Measurements from ENCODE around the gene CES2.
A peak's percentile ranks its signal among the peaks of the same experiment; 100 is the strongest.

Gene CES2

DNA sequence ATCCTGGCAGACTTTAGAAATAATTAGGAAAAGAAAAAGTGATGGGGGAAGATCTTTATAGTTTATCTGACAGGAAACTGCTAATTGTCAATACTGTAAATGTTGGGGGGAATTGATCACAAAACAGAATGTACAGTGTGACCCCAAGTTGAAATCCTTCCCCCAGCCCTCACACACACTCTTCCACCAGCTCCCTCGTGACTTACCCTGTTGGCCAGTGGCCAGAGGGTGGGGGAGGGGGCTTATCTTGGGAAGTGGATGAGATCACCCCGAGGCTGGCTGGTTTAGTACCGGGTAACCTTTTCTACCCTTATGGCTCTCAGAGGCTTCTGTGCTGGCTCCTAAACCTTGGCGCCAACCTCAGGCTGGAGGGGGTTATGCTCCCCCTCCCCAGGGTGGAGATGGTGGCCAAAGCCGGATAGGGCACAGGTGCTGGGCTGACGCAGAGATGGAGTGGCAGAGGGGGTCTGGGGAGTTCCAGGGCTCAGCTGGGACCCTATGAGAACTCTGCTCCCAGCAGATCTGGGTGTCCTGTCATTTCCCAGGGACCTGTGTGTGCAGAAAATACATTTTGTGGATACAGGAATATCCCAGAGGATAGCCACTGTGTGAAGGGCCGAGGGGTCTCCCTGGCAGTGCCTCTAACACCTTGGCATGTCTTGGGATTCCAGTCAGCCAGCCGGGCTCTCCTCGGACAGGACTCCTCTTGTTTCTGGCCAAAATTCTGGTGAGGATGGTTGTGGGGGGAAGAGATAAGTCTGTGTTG lies 35.2 kb upstream of the CES2 start:
- TF ChIP-seq Cebpa-rat (IDR thresholded peaks at IDR 0.05): no peak
- Histone ChIP-seq H3K4me1 (peaks cover 32 to 73% (median 68%) of the 10 kb centered on the region in 10 experiments), H3K36me3 (no peaks in the 10 kb centered on the region), H3K27ac (peak overlapping the region in 5 of 11 experiments; percentile 14 to 35 (median 21); a peak in 4 of 22 replicates), H3K27me3 (no peaks in the 10 kb centered on the region), H3K9me3 (replicated peaks in 1 of 11) (no peaks in the 10 kb centered on the region), H3K9ac (peak overlapping the region in 6 of 11 experiments; percentile 19 to 52 (median 30); a peak in 6 of 22 replicates), H4K20me1 (peaks cover 0 to 8% (median 0%) of the 10 kb centered on the region in 11 experiments; a peak in 4 of 22 replicates), H3K4me2 (peak overlapping the region; percentile 24 to 90 (median 62)), H3K4me3 (no peak overlapping the region)

DNA sequence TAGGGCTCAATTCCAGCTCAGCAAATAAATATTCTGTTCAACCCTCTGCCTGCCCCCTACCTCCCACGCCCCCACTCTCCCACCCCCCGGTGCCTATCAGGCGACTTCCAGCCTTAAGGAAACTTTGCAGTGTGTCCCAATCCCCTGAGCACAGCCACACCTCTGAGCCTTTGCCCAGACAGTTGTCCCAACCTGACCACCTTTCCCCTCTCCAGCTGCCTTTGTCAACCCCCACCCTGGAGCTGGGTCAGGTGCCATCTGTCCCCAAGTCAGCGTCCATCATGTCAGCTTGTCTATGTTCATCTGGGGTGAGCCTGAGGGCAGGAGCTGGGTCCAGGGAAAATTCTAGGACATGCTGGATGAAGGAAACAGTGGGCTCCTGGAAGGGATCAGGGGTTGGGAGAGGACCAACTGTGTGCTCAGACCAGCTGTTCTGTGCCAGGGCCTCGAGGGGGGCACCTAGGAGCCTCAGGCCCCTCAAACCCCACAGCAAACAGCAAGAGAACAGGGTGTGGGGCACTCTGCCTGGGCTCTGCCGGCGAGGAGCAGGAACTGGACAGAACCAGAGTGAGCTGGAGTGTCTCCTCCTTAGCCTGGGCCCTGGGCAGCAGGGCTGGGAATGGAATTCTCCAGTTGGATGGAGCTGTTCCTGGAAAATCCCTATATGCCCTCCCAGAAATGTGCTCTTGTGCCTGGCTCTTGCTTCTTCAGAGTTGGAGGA lies 34.4 kb upstream of the CES2 start:
- peak overlapping the region in 6 of 11 experiments; percentile 32 to 90 (median 76); a peak in 8 of 22 replicates for H3K4me2 ChIP-seq
- peaks cover 0 to 4% (median 0%) of the 10 kb centered on the region in 11 experiments; a peak in 3 of 22 replicates for H4K20me1 ChIP-seq
- H3K27ac ChIP-seq: no peak overlapping the region
- H3K9ac ChIP-seq: no peak overlapping the region; a peak in 1 of 22 replicates
- H3K27me3 ChIP-seq: no peaks in the 10 kb centered on the region
- H3K4me1 ChIP-seq: peaks cover 32 to 73% (median 67%) of the 10 kb centered on the region in 10 experiments
- H3K4me3 ChIP-seq: no peak overlapping the region
- no peaks in the 10 kb centered on the region for H3K9me3 ChIP-seq (replicated peaks in 1 of 11)
- no peak for TF ChIP-seq Cebpa-rat (IDR thresholded peaks at IDR 0.05)
- no peaks in the 10 kb centered on the region for H3K36me3 ChIP-seq

DNA sequence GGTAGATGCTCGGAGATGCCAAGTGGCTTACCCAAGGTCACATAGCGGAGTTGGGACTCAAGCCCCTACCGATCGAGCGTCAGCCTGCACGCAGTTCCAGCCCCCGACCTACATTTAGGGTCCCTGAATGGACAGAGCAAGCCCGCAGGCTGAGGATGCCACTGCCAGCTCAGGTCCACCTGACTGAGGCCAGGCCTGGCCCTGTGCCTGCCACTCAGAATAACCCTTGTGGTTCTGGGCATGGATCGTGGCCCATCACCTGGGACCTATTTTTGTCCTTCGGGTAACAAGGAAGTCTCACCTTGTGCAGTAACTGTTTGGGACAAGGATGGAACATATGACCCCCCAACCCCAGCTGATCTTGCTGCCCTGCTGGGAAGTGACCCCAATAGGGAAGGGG lies 33.7 kb upstream of the CES2 start:
- Histone ChIP-seq H3K9me3 (replicated peaks in 1 of 11) (no peaks in the 10 kb centered on the region), H4K20me1 (no peaks in the 10 kb centered on the region), H3K27ac (no peak overlapping the region), H3K4me3 (no peak overlapping the region), H3K4me1 (peaks cover 32 to 69% (median 63%) of the 10 kb centered on the region in 10 experiments), H3K27me3 (no peaks in the 10 kb centered on the region), H3K9ac (no peak overlapping the region), H3K4me2 (peak overlapping the region in 8 of 11 experiments; percentile 12 to 90 (median 35); a peak in 9 of 22 replicates), H3K36me3 (no peaks in the 10 kb centered on the region)
- no peak for TF ChIP-seq Cebpa-rat (IDR thresholded peaks at IDR 0.05)

- TF ChIP-seq Cebpa-rat (IDR thresholded peaks at IDR 0.05): no peak
- peak overlapping the region; percentile 45 to 90 (median 63) for H3K4me2 ChIP-seq
Measured at GRCh38 chr16:66902648-66903543, 32.4 kb upstream of the CES2 start.

DNA sequence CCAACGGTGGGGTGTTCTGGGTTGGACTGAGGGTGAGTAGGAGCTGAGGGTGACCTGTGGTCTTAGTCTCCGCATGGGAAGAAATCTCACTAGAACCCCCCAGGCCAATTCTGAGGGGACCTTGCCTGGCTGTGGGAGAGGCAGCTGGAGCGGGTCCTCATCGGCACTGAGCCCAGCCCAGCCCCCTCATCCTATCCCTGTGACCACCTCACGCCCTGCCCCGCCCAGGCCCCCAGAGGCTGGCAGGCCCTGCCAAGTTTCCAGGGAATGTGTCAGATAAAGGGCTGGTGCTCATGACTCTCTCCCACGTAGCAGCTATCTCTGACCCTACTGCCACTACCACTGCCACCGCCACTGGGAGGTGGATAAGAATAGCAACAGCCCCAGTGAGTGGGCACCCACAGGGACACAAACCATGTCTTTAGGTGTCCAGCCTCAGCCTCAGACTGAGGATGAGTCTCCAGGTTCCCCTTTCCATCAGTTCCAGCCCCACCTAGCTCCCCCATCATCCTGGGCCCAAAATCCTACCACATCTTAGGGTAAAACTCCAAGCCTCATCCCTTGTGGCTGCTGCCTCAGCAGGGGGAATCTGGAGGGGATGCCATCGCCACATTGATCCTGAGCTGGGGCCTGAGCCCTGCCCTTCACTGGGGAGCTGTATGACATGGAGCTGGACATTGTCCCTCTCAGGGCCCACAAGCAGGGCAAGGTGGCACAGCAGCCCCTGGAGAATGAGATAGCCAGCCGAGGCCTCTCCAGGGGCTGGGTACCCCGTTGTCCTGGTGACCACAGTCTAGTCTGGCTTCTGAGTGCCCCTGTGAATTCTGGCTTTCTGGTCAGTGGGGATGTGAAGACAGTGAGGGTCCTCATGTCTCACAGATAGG lies 31.5 kb upstream of the CES2 start:
- Histone ChIP-seq H3K9me3 (replicated peaks in 1 of 11) (no peaks in the 10 kb centered on the region), H3K4me3 (0 out of 20 replicates have a peak overlapping the region, but pooled peaks of 1 of the 10 experiments have one; percentile 11), H3K9ac (peak overlapping the region in 4 of 11 experiments; percentile 37 to 59 (median 42); a peak in 6 of 22 replicates), H3K27ac (peak overlapping the region in 5 of 11 experiments; percentile 0 to 61 (median 59); a peak in 7 of 22 replicates), H3K4me2 (peak overlapping the region; percentile 45 to 90 (median 63)), H3K36me3 (no peaks in the 10 kb centered on the region), H4K20me1 (no peaks in the 10 kb centered on the region; a peak in 2 of 22 replicates), H3K27me3 (no peaks in the 10 kb centered on the region), H3K4me1 (peaks cover 32 to 83% (median 63%) of the 10 kb centered on the region in 10 experiments)
- TF ChIP-seq Cebpa-rat (IDR thresholded peaks at IDR 0.05): no peak

More at GRCh38 chr16:66902648-66903543, 32.4 kb upstream of the CES2 start:
- peak overlapping the region in 4 of 11 experiments; percentile 52 to 61 (median 60); a peak in 9 of 22 replicates for H3K27ac ChIP-seq
- H3K36me3 ChIP-seq: no peaks in the 10 kb centered on the region
- no peaks in the 10 kb centered on the region for H3K27me3 ChIP-seq
- peaks cover 32 to 74% (median 63%) of the 10 kb centered on the region in 10 experiments for H3K4me1 ChIP-seq
- peak overlapping the region in 4 of 11 experiments; percentile 37 to 59 (median 42); a peak in 6 of 22 replicates for H3K9ac ChIP-seq
- H4K20me1 ChIP-seq: no peaks in the 10 kb centered on the region; a peak in 2 of 22 replicates
- H3K9me3 ChIP-seq (replicated peaks in 1 of 11): no peaks in the 10 kb centered on the region
- H3K4me3 ChIP-seq: 0 out of 20 replicates have a peak overlapping the region, but pooled peaks of 1 of the 10 experiments have one; percentile 11

GRCh38 chr16:66904428-66904845 lies 30.9 kb upstream of the CES2 start:
- H3K9ac ChIP-seq: peak overlapping the region in 1 of 11 experiments; percentile 13; a peak in 1 of 22 replicates
- no peak for TF ChIP-seq Cebpa-rat (IDR thresholded peaks at IDR 0.05)
- peak overlapping the region in 10 of 11 experiments; percentile 45 to 90 (median 66); a peak in 16 of 22 replicates for H3K4me2 ChIP-seq
- H3K9me3 ChIP-seq (replicated peaks in 1 of 11): no peaks in the 10 kb centered on the region
- H3K4me1 ChIP-seq: peaks cover 28 to 80% (median 61%) of the 10 kb centered on the region in 10 experiments
- H3K27me3 ChIP-seq: no peaks in the 10 kb centered on the region
- H3K27ac ChIP-seq: peak overlapping the region in 3 of 11 experiments; percentile 0 to 60 (median 52); a peak in 3 of 22 replicates
- no peaks in the 10 kb centered on the region; a peak in 2 of 22 replicates for H4K20me1 ChIP-seq
- no peaks in the 10 kb centered on the region for H3K36me3 ChIP-seq
- H3K4me3 ChIP-seq: no peak overlapping the region

DNA sequence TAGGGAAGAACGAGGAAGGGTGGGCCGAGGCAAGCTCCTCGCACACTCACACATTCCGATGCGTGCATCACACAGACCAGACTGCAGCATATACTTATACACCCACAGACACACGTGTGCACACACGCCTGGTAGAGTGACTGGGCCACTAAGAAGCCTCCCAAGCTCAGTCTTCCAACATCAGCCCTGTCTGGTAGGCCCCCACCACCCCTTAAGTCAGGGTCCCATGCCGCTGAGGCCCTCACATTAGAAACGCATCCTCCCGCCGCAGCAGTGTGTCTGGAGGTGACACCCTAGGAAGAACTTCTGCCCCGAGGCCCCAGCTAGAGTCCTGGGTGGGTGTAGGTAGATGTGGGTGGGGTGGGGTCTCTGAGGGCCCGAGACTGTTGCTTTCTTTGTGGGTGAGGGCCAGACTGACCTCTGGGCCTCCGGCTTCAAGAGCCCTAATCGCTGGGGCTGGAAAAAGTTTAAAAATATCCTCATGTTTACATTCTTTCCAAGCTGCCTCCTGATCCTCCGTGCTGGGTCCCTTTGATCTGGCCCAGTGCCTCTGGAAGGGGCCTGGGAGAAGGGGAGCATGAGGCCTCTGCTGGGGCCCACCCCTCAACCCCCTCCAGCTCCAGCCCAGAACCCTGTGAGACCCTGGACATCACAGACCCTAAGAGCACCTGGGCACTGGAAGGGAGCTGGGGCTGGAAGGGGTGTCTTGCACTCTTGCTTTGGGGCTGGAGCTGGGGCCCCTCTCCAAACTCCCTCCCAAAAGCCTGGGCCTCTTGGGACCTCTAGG lies 30.3 kb upstream of the CES2 start:
- no peak overlapping the region for H3K4me3 ChIP-seq
- H3K4me1 ChIP-seq: peaks cover 22 to 75% (median 55%) of the 10 kb centered on the region in 10 experiments
- no peak for TF ChIP-seq Cebpa-rat (IDR thresholded peaks at IDR 0.05)
- H3K27ac ChIP-seq: peak overlapping the region in 1 of 11 experiments; percentile 52; a peak in 1 of 22 replicates
- no peaks in the 10 kb centered on the region for H3K36me3 ChIP-seq
- no peaks in the 10 kb centered on the region for H3K27me3 ChIP-seq
- peak overlapping the region in 7 of 11 experiments; percentile 63 to 90 (median 79); a peak in 13 of 22 replicates for H3K4me2 ChIP-seq
- H3K9me3 ChIP-seq (replicated peaks in 1 of 11): no peaks in the 10 kb centered on the region
- H4K20me1 ChIP-seq: no peaks in the 10 kb centered on the region; a peak in 2 of 22 replicates
- peak overlapping the region in 2 of 11 experiments; percentile 7 to 13; a peak in 1 of 22 replicates for H3K9ac ChIP-seq
